GM12878 (cell line): ENCODE data around the gene ZNF467. TPM values are rescaled to one million over a fixed set of nuclear protein-coding genes. Genes with fewer than 3 reads are reported as not detected.

ENCODE experiments used
- ATAC-seq: fragments of 200-7000 bp; cut with Tn5 transposase; 3 replicates; pipeline ENCODE4 v1.9.1; 2020; ENCODE audit warnings: mild to moderate bottlenecking, moderate library complexity
- BruUV-seq: library from RNA; stranded (reverse); fragments of 400-500 nt; replicated peaks from 2 replicates; lab custom pipeline; 2021; lab: Mats Ljungman, UMichigan
- CTCF ChIA-PET: fragments of 300-600 bp; sonication (Branson Sonifier 250); formaldehyde crosslinking; extraction: SDS; loops from one replicate; lab custom pipeline; 2021; ENCODE audit warnings: inconsistent platforms; lab: Yijun Ruan, JAX
- POLR2A ChIA-PET: fragments of 350-600 bp; formaldehyde crosslinking; extraction: SDS; loops from one replicate; lab custom pipeline; 2021; ENCODE audit warnings: inconsistent platforms; lab: Charles Lee
- RAD21 ChIA-PET: fragments of 300-600 bp; sonication (Branson Sonifier 250); formaldehyde crosslinking; loops from one replicate; lab custom pipeline; 2023; ENCODE audit warnings: antibody characterized with exemption; ENCODE audit not compliant: unreplicated experiment; lab: Charles Lee
- SMC1A ChIA-PET: fragments of 300-600 bp; sonication (Branson Sonifier 250); formaldehyde crosslinking; loops from one replicate; lab custom pipeline; 2023; ENCODE audit not compliant: unreplicated experiment, uncharacterized antibody; lab: Charles Lee
- DNase-seq: peaks from one replicate; pipeline ENCODE4 v3.0.0-alpha.2; 2011; ENCODE audit warnings: low read depth, low spot score
- FAIRE-seq: peaks from 3 replicates; lab custom pipeline; 2011; peaks lifted over from hg19 to GRCh38; lab: Jason Lieb, UNC
- H2AFZ ChIP-seq: 2 replicates; pipeline ENCODE4 v1.6.0; 2011; ENCODE audit warnings: low read depth, low read length, control low read depth; ENCODE audit not compliant: control insufficient read depth
- H3K27ac ChIP-seq: 2 replicates; pipeline ENCODE4 v1.5.1; 2011; ENCODE audit warnings: control low read depth; ENCODE audit not compliant: control insufficient read depth, insufficient read depth
- H3K27me3 ChIP-seq, 2 experiments: replicated peaks in 1 of 2; 2 replicates each; pipeline versions ENCODE4 v1.6.0 to v1.6.1; 2011; ENCODE audit warnings: low read length in 1 of 2; ENCODE audit not compliant: control insufficient read depth in 2 of 2, insufficient read depth in 2 of 2
- H3K36me3 ChIP-seq, 2 experiments: 2 replicates each; pipeline ENCODE4 v1.5.1; 2011; ENCODE audit warnings: low read length in 1 of 2; ENCODE audit not compliant: control insufficient read depth in 2 of 2, insufficient read depth in 2 of 2
- H3K4me1 ChIP-seq: 2 replicates; pipeline ENCODE4 v1.6.1; 2011; ENCODE audit warnings: mild to moderate bottlenecking, low read length, moderate library complexity, mixed read lengths; ENCODE audit not compliant: control insufficient read depth, insufficient read depth
- H3K4me2 ChIP-seq: 2 replicates; pipeline ENCODE4 v1.6.0; 2011; ENCODE audit warnings: control low read depth; ENCODE audit not compliant: control insufficient read depth, insufficient read depth
- H3K4me3 ChIP-seq: fragments of 200-600 bp; sonication (generic); 2 replicates; pipeline ENCODE4 v1.5.1; 2016
- H3K79me2 ChIP-seq: 2 replicates; pipeline ENCODE4 v1.6.0; 2011; ENCODE audit warnings: low read length; ENCODE audit not compliant: control insufficient read depth, insufficient read depth
- H3K9ac ChIP-seq: 2 replicates; pipeline ENCODE4 v1.8.0; 2011; ENCODE audit warnings: low read length, control low read depth, mixed read lengths; ENCODE audit not compliant: control insufficient read depth, insufficient read depth
- H3K9me3 ChIP-seq: replicated peaks from 3 replicates; pipeline ENCODE4 v1.5.1; 2011; ENCODE audit warnings: mild to moderate bottlenecking, low read length; ENCODE audit not compliant: control insufficient read depth, insufficient read depth
- H4K20me1 ChIP-seq: 2 replicates; pipeline ENCODE4 v1.6.0; 2011; ENCODE audit not compliant: control insufficient read depth, insufficient read depth
- BACH1 ChIP-seq: fragments of 450-650 bp; IDR thresholded peaks from 2 replicates; pipeline ENCODE4 v1.6.1; 2017; ENCODE audit warnings: mild to moderate bottlenecking, borderline replicate concordance
- BCL11A ChIP-seq: IDR thresholded peaks from 2 replicates; pipeline ENCODE4 v1.6.1; 2011; ENCODE audit warnings: low read depth, low read length
- MXI1 ChIP-seq: fragments of 150-350 bp; IDR thresholded peaks from 2 replicates; pipeline ENCODE4 v1.6.1; 2011; ENCODE audit warnings: low read depth, mild to moderate bottlenecking, inconsistent platforms, low read length, improper control_type of control experiment
- SMAD5 ChIP-seq: IDR thresholded peaks from 2 replicates; pipeline ENCODE4 v1.6.1; 2016; ENCODE audit warnings: antibody characterized with exemption, low read depth
- STAT1 ChIP-seq: fragments of 450-650 bp; conservative IDR thresholded peaks from 2 replicates; pipeline ENCODE4 v1.6.1; 2014; ENCODE audit warnings: antibody characterized with exemption, mild to moderate bottlenecking
- WRNIP1 ChIP-seq: IDR thresholded peaks from 2 replicates; pipeline ENCODE4 v1.6.1; 2011; ENCODE audit warnings: low read depth, low read length, improper control_type of control experiment, borderline replicate concordance
- WGBS: methylation state at CpG from one replicate; pipeline ENCODE4 v1.1.6; 2016; ENCODE audit warnings: low lambda C conversion rate; ENCODE audit not compliant: insufficient replicate concordance, insufficient coverage; ENCODE audit errors: missing lambda C conversion rate; 5-methylcytosine and 5-hydroxymethylcytosine counted together
- in situ Hi-C: fragments of 300-500 bp; cut with MboI; formaldehyde crosslinking; loops from 9 replicates; pipeline ENCODE4 v1.14.3; 2018; ENCODE audit warnings: mixed read lengths
- intact Hi-C: fragments of 100-400 bp; cut with micrococcal nuclease; formaldehyde crosslinking; loops from one replicate; pipeline ENCODE4 v1.14.2; 2022; ENCODE audit not compliant: unreplicated experiment
- polyA plus RNA-seq, 11 experiments: library from polyadenylated mRNA; depleted of rRNA in 4 of 11; unstranded in 6 of 11; stranded (reverse) in 5 of 11; fragments of >200 nt; fragmentation: Nextera tagmentation in 4 of 11; fragmentation: Illumina TruSeq in 1 of 11; extraction: Ambion mirVana in 4 of 11; extraction: Trizol in 1 of 11; gene quantifications; 1 replicate in 1 of 11; 2 replicates in 10 of 11; pipeline versions ENCODE4 v1.2.1 to v1.2.3, GENCODE V29; 2011 to 2016; ENCODE audit warnings: inconsistent platforms in 2 of 11, missing spikeins in 2 of 11, low read depth in 1 of 11
- total RNA-seq, 4 experiments: library from RNA; depleted of rRNA in 3 of 4; stranded (reverse); fragments of >200 nt in 3 of 4; fragmentation: Illumina TruSeq in 1 of 4; extraction: Trizol in 1 of 4; gene quantifications; 2 replicates each; pipeline versions ENCODE4 v1.2.1 to v1.2.3, GENCODE V29; 2013 to 2021
- TF ChIP-seq, protein P1 (sequence below): fragments of 450-650 bp; IDR thresholded peaks from 2 replicates; pipeline ENCODE4 v1.6.1; 2018; ENCODE audit warnings: borderline replicate concordance, mild to moderate bottlenecking; ENCODE audit not compliant: partially characterized antibody
- TF ChIP-seq, protein P2 (sequence below): IDR thresholded peaks from 2 replicates; pipeline ENCODE4 v1.6.1; 2012; ENCODE audit warnings: improper control_type of control experiment, low read depth, low read length; ENCODE audit not compliant: insufficient replicate concordance

ZNF467 gene
- total and polyA plus RNA-seq, 10 of the 15 experiments (the other 5 are each of a cell fraction or from before 2014, with no cell fraction given): not detected

DNA sequence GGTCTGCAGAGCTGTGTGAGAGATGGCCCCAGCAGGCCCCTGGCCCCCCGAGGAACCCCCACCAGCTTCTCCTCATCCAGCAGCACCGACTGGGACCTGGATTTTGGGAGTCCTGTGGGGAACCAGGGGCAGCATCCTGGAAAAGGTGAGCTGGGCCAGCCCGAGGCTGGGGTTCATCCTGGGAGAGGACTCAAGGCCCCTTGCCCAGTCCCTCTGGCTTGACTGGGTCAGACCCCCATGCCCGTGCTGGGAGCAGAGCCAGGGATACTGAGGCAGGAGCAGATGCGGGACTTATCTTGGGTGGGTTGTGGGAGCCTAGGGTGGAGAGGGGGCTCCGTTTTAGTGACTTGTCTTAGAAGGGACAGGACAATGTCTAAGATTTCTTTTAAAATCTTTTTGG lies 47.5 kb downstream of the ZNF467 start:
- ChIA-PET POLR2A (no interaction called here), SMC1A (no interaction called here), RAD21 (no interaction called here), CTCF (interaction anchor here (0.9 kb wide), 1 partner anchor 63 kb away, joined by 3 read pairs; no protein-coding TSS in a partner anchor)
- Histone ChIP-seq H3K9ac (no peak overlapping the region), H3K27ac (no peak overlapping the region), H3K79me2 (no peaks in the 10 kb centered on the region), H3K36me3 (peaks cover 0 to 13% of the 10 kb centered on the region in 2 experiments; a peak in 3 of 4 replicates), H3K4me2 (no peak overlapping the region), H4K20me1 (no peaks in the 10 kb centered on the region), H3K27me3 (no peaks in the 10 kb centered on the region), H3K4me3 (no peak overlapping the region), H3K4me1 (no peaks in the 10 kb centered on the region), H3K9me3 (no peaks in the 10 kb centered on the region), H2AFZ (no peak overlapping the region)
- intact Hi-C loops (no loop called here), in situ Hi-C loops (no loop called here)
- ATAC-seq (no peak), DNase-seq (no peak), FAIRE-seq (no peak)
- WGBS: 65% methylated on average over 6 of the region's 6 CpGs
- BruUV-seq: no TSS peak
- no peak for TF ChIP-seq SMAD5

DNA sequence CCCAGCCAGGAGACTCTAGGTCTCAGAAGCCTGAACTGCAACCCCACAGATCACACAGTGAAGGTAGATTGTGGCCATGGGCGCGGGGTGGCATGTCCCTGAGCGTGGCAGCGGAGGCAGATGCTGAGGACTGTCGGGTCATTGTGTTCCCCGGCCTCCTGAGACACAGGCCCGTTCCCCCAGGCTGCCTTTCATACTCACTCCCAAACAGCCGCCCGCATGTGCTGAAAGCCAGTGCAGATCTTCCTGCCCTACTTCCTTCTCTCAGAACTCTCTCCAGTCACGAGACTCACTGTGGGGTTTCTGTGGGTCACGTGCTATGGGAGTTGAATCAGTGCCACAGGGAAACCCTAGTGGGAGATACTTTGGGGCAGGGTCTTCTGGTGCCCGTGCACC lies 48.0 kb downstream of the ZNF467 start:
- no peaks in the 10 kb centered on the region for H3K27me3 ChIP-seq
- no TSS peak for BruUV-seq
- no peak for DNase-seq
- no peak overlapping the region for H2AFZ ChIP-seq
- intact Hi-C loops (no loop called here), in situ Hi-C loops (no loop called here)
- 75% methylated on average over 10 of the region's 12 CpGs for WGBS
- ChIA-PET SMC1A (no interaction called here), POLR2A (no interaction called here), CTCF (no interaction called here), RAD21 (no interaction called here)
- no peaks in the 10 kb centered on the region for H3K79me2 ChIP-seq
- no peak for ATAC-seq
- no peak for FAIRE-seq
- no peaks in the 10 kb centered on the region for H4K20me1 ChIP-seq
- no peak overlapping the region for H3K4me3 ChIP-seq
- peaks cover 0 to 13% of the 10 kb centered on the region in 2 experiments; a peak in 3 of 4 replicates for H3K36me3 ChIP-seq
- H3K4me1 ChIP-seq: no peaks in the 10 kb centered on the region
- H3K9ac ChIP-seq: no peak overlapping the region
- no peaks in the 10 kb centered on the region for H3K9me3 ChIP-seq
- TF ChIP-seq, protein P1, sequence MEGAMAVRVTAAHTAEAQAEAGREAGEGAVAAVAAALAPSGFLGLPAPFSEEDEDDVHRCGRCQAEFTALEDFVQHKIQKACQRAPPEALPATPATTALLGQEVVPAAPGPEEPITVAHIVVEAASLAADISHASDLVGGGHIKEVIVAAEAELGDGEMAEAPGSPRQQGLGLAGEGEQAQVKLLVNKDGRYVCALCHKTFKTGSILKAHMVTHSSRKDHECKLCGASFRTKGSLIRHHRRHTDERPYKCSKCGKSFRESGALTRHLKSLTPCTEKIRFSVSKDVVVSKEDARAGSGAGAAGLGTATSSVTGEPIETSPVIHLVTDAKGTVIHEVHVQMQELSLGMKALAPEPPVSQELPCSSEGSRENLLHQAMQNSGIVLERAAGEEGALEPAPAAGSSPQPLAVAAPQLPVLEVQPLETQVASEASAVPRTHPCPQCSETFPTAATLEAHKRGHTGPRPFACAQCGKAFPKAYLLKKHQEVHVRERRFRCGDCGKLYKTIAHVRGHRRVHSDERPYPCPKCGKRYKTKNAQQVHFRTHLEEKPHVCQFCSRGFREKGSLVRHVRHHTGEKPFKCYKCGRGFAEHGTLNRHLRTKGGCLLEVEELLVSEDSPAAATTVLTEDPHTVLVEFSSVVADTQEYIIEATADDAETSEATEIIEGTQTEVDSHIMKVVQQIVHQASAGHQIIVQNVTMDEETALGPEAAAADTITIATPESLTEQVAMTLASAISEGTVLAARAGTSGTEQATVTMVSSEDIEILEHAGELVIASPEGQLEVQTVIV: no peak
- TF ChIP-seq STAT1 (no peak), MXI1 (no peak), WRNIP1 (no peak), BCL11A (no peak), BACH1 (no peak)
- TF ChIP-seq, protein P2, sequence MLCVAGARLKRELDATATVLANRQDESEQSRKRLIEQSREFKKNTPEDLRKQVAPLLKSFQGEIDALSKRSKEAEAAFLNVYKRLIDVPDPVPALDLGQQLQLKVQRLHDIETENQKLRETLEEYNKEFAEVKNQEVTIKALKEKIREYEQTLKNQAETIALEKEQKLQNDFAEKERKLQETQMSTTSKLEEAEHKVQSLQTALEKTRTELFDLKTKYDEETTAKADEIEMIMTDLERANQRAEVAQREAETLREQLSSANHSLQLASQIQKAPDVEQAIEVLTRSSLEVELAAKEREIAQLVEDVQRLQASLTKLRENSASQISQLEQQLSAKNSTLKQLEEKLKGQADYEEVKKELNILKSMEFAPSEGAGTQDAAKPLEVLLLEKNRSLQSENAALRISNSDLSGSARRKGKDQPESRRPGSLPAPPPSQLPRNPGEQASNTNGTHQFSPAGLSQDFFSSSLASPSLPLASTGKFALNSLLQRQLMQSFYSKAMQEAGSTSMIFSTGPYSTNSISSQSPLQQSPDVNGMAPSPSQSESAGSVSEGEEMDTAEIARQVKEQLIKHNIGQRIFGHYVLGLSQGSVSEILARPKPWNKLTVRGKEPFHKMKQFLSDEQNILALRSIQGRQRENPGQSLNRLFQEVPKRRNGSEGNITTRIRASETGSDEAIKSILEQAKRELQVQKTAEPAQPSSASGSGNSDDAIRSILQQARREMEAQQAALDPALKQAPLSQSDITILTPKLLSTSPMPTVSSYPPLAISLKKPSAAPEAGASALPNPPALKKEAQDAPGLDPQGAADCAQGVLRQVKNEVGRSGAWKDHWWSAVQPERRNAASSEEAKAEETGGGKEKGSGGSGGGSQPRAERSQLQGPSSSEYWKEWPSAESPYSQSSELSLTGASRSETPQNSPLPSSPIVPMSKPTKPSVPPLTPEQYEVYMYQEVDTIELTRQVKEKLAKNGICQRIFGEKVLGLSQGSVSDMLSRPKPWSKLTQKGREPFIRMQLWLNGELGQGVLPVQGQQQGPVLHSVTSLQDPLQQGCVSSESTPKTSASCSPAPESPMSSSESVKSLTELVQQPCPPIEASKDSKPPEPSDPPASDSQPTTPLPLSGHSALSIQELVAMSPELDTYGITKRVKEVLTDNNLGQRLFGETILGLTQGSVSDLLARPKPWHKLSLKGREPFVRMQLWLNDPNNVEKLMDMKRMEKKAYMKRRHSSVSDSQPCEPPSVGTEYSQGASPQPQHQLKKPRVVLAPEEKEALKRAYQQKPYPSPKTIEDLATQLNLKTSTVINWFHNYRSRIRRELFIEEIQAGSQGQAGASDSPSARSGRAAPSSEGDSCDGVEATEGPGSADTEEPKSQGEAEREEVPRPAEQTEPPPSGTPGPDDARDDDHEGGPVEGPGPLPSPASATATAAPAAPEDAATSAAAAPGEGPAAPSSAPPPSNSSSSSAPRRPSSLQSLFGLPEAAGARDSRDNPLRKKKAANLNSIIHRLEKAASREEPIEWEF: no peak
- no peak overlapping the region for H3K27ac ChIP-seq
- H3K4me2 ChIP-seq: no peak overlapping the region
